Psoas muscle (tissue), 8 donors: ENCODE results near the gene ABHD5. TPM values are rescaled to one million over a fixed set of nuclear protein-coding genes. Genes with fewer than 3 reads are reported as not detected.

Source experiments
- ATAC-seq, 4 donors: fragments of 200-7000 bp; cut with Tn5 transposase; one replicate each; pipeline ENCODE4 v1.9.1; 2020; ENCODE audit warnings: moderate library complexity in 3 of 4, mild to moderate bottlenecking in 2 of 4
- DNase-seq, 2 donors: peaks; one replicate each; pipeline ENCODE4 v3.0.0-alpha.2; 2020
- H3K27ac ChIP-seq: fragments of 200-600 bp; one replicate; pipeline ENCODE4 v1.8.0; 2022
- H3K27me3 ChIP-seq, 3 donors: fragments of 200-600 bp in 1 of 3; one replicate each; pipeline versions ENCODE4 v1.6.1 to v1.8.0; 2013 to 2022; ENCODE audit warnings: low read length in 2 of 3, mild to moderate bottlenecking in 2 of 3, moderate library complexity in 1 of 3; ENCODE audit not compliant: insufficient read depth in 3 of 3
- H3K36me3 ChIP-seq, 2 donors: fragments of 200-600 bp in 1 of 2; one replicate each; pipeline versions ENCODE4 v1.6.1 to v1.8.0; 2013 to 2022; ENCODE audit warnings: low read depth in 1 of 2, mild to moderate bottlenecking in 1 of 2, moderate library complexity in 1 of 2; ENCODE audit not compliant: insufficient read depth in 1 of 2
- H3K4me1 ChIP-seq: fragments of 200-600 bp; one replicate; pipeline ENCODE4 v1.8.0; 2022
- H3K4me3 ChIP-seq: fragments of 200-600 bp; one replicate; pipeline ENCODE4 v1.8.0; 2022; ENCODE audit warnings: mild to moderate bottlenecking
- H3K9me3 ChIP-seq: fragments of 200-600 bp; one replicate; pipeline ENCODE4 v1.8.0; 2022
- CTCF ChIP-seq: fragments of 200-600 bp; IDR thresholded peaks from one replicate; pipeline ENCODE4 v1.8.0; 2022; ENCODE audit warnings: antibody characterized with exemption
- WGBS, 3 donors: extraction: QIAGEN DNeasy Blood & Tissue Kit; methylation state at CpG; one replicate each; pipeline versions ENCODE4 v1.1.6 to v1.1.7; 2013; 5-methylcytosine and 5-hydroxymethylcytosine counted together
- intact Hi-C, 2 donors: fragments of 100-400 bp; cut with DNase I; formaldehyde crosslinking; loops; one replicate each; pipeline versions ENCODE4 v1.11.0 to v1.14.2; 2022
- polyA plus RNA-seq, 3 donors: library from polyadenylated mRNA; stranded (reverse); fragments of 200-250 nt; gene quantifications; one replicate each; pipeline ENCODE4 v1.2.3, GENCODE V29; 2013
- total RNA-seq, 4 donors: library from RNA; stranded (reverse); fragmentation: NEBNext Ultra II Directional in 2 of 4; extraction: Animal tissue kit (Norgen Biotek cat#: 25700) in 2 of 4; gene quantifications; one replicate each; pipeline versions ENCODE4 v1.2.1 to v1.2.4, GENCODE V29; 2021 to 2023
- donor health status: healthy with polysubstance abuse.
- donor health status: DM: no; HTN: no; CAD: no; lungs with moderate emphysema.
- donor health status: Bipolar disorder and iron deficiency.
- donor health status: healthy.
- donor health status: DM: yes; HTN: yes; CAD: no.
- donor health status: DM: no; HTN: no; CAD: no.
- donor health status: DM: no; HTN: no; CAD: no.
- donor health status: DM: yes; HTN: yes; CAD: no.

Gene ABHD5
- total and polyA plus RNA-seq, 7 donors, result 16.1 to 69.4 (median 29.6) TPM

DNA sequence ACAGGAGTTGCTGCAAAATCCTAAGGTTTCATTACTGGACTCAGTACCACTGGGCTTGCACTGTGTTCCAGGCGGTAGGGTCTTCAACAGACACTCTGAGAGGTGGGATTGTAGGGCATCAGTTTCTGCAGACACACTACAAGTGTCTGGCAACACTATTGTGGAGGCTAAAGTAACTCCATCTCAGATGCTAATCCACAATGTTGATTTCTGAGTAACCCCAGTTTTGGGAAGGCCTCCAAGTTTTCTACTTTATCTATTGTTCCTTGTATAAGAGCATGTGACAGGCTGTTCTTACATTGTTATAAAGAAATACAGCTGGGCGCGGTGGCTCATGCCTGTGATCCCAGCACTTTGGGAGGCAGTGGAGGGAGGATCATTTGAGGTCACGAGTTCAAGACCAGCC lies 2.5 kb upstream of the ABHD5 start:
- no peaks in the 10 kb centered on the region for H3K27me3 ChIP-seq
- DNase-seq (no peak), ATAC-seq (no peak)
- H3K36me3 ChIP-seq, result no peaks in the 10 kb centered on the region
- H3K9me3 ChIP-seq, result no peaks in the 10 kb centered on the region
- 82 to 95% (median 94%) methylated on average over 4 of the region's 4 CpGs for whole genome bisulfite sequencing, 3 donors
- H3K27ac ChIP-seq, result no peak overlapping the region
- H3K4me3 ChIP-seq, result no peak overlapping the region
- intact Hi-C loops, result no loop called here
- TF ChIP-seq CTCF, result no peak
- H3K4me1 ChIP-seq, result peaks cover 20% of the 10 kb centered on the region

- no peak for TF ChIP-seq CTCF
- DNase-seq, result no peak
- H3K4me3 ChIP-seq, result no peak overlapping the region
- H3K4me1 ChIP-seq, result peaks cover 22% of the 10 kb centered on the region
- ATAC-seq, result no peak
- intact Hi-C loops, result no loop called here
- no peaks in the 10 kb centered on the region for H3K36me3 ChIP-seq
- no peaks in the 10 kb centered on the region for H3K9me3 ChIP-seq
- no peak overlapping the region for H3K27ac ChIP-seq
- 73 to 86% (median 74%) methylated on average over 2 of the region's 2 CpGs for WGBS, 3 donors
- H3K27me3 ChIP-seq, result no peaks in the 10 kb centered on the region
These were observed 1.6 kb upstream of the ABHD5 start for GRCh38 chr3:43689166-43689565.

DNA sequence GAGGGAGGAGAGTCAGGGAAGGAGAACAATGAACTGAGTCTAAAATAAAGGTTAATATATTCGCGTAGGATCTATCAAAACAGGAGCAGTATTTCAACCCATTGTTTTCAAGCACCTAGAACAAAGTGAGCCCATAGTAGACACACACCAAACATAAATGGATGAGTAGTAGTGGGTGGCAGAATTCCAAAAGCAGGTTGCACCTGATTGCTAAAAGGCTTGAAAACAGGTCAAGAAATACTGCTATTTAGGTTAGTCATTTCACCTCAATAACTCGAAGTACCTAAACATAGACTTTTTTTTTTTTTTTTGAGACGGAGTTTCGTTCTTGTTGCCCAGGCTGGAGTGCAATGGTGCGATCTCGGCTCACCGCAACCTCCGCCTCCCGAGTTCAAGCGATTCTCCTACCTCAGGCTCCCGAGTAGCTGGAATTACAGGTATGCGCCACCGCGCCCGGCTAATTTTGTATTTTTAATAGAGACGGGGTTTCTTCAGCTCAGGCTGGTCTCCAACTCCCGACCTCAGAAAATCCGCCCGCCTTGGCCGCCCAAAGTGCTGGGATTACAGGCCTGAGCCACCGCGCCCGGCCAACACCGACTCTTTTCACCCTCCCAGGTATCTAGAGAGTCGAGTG lies 855 bp upstream of the ABHD5 start:
- 26 to 28% (median 27%) methylated on average over 26 of the region's 26 CpGs for WGBS, 3 donors
- Histone ChIP-seq H3K27ac (peak overlapping the region; percentile 87), H3K9me3 (no peaks in the 10 kb centered on the region), H3K4me3 (peak overlapping the region; percentile 80), H3K36me3 (no peaks in the 10 kb centered on the region), H3K4me1 (peaks cover 28% of the 10 kb centered on the region), H3K27me3 (no peaks in the 10 kb centered on the region)
- DNase-seq (no peak), ATAC-seq (no peak)
- intact Hi-C loops, result loop anchor here (2.0 to 10.0 kb wide), 4 partner anchors 62 to 145 kb away; partner anchors contain the start of gene ANO10 (in 2 of the 2)
- no peak for TF ChIP-seq CTCF

- H3K27me3 ChIP-seq, result no peaks in the 10 kb centered on the region
- H3K27ac ChIP-seq, result peak overlapping the region; percentile 87
- no peak for TF ChIP-seq CTCF
- ATAC-seq, result peak in 3 of 4 donors; percentile 59 to 67 (median 64)
- H3K9me3 ChIP-seq, result no peaks in the 10 kb centered on the region
- 1 to 2% (median 1%) methylated on average over 36 to 72 of the region's 72 CpGs for WGBS, 3 donors
- peaks cover 40% of the 10 kb centered on the region for H3K4me1 ChIP-seq
- DNase-seq, result peak; percentile 60 to 72
- intact Hi-C loops, result loop anchor here (2.0 to 10.0 kb wide), 4 partner anchors 61 to 147 kb away; partner anchors contain the start of gene ANO10 (in 2 of the 2)
- no peaks in the 10 kb centered on the region for H3K36me3 ChIP-seq
- peak overlapping the region; percentile 80 for H3K4me3 ChIP-seq
These were observed 620 bp downstream of the ABHD5 start for GRCh38 chr3:43691120-43691995.
